DMS153 treated with DMSO at 0.1 percent for 48 hours (cell line): ENCODE measurements around the gene PKN3.

ENCODE experiments used
- DNase-seq: peaks from one replicate; lab custom pipeline; 2025; ENCODE audit not compliant: unreplicated experiment; lab: John Stamatoyannopoulos, UW

Gene PKN3

GRCh38 chr9:128735373-128735772 is 33.1 kb downstream of the PKN3 start:
- DNase-seq: no peak

- no peak for DNase-seq
Observed at GRCh38 chr9:128742401-128742800, 40.1 kb downstream of the PKN3 start.

GRCh38 chr9:128743421-128743820 is 41.1 kb downstream of the PKN3 start:
- DNase-seq: no peak

- DNase-seq: no peak
Observed at GRCh38 chr9:128747241-128747640, 44.9 kb downstream of the PKN3 start.

GRCh38 chr9:128750926-128751595 is 48.8 kb downstream of the PKN3 start:
- no peak for DNase-seq

GRCh38 chr9:128753627-128754026 is 51.3 kb downstream of the PKN3 start:
- no peak for DNase-seq

GRCh38 chr9:128757602-128758001 is 55.3 kb downstream of the PKN3 start:
- DNase-seq: no peak

GRCh38 chr9:128762671-128763449 is 60.6 kb downstream of the PKN3 start:
- no peak for DNase-seq

- DNase-seq: no peak
Observed at GRCh38 chr9:128764361-128764760, 62.1 kb downstream of the PKN3 start.

GRCh38 chr9:128765499-128765898 is 63.2 kb downstream of the PKN3 start:
- DNase-seq: no peak

- no peak for DNase-seq
Observed at GRCh38 chr9:128768606-128769005, 66.3 kb downstream of the PKN3 start.
